Thyroid gland (tissue), 4 donors: Measurements from ENCODE around the gene TLE1. TPM values are rescaled to one million over a fixed set of nuclear protein-coding genes. Genes with fewer than 3 reads are reported as not detected.

Experiments used
- DNase-seq, 2 donors: peaks; one replicate each; pipeline ENCODE4 v3.0.0-alpha.2; 2019
- H3K27ac ChIP-seq, 3 donors: fragments of 200-600 bp; sonication (generic); 1 replicate in 2 of 3; 2 replicates in 1 of 3; pipeline ENCODE4 v1.5.1; 2016 to 2019; ENCODE audit warnings: mild to moderate bottlenecking in 1 of 3, moderate library complexity in 1 of 3
- H3K27me3 ChIP-seq: fragments of 200-600 bp; sonication (generic); one replicate; pipeline ENCODE4 v1.5.1; 2019
- H3K36me3 ChIP-seq, 2 donors: fragments of 200-600 bp; sonication (generic); one replicate each; pipeline ENCODE4 v1.5.1; 2016 to 2019
- H3K4me1 ChIP-seq, 2 donors: fragments of 200-600 bp; sonication (generic); one replicate each; pipeline ENCODE4 v1.5.1; 2017 to 2019
- H3K4me3 ChIP-seq, 3 donors: fragments of 200-600 bp; sonication (generic); replicated peaks in 1 of 3; 1 replicate in 2 of 3; 2 replicates in 1 of 3; pipeline ENCODE4 v1.5.1; 2016; ENCODE audit warnings: mild to moderate bottlenecking in 1 of 3
- H3K9me3 ChIP-seq: fragments of 200-600 bp; sonication (generic); one replicate; pipeline ENCODE4 v1.5.1; 2017
- CTCF ChIP-seq, 6 experiments: fragments of 200-600 bp in 3 of 6; fragments of 450-650 bp in 3 of 6; sonication (generic) in 3 of 6; IDR thresholded peaks; one replicate each; pipeline ENCODE4 v1.5.1; 2016 to 2019; ENCODE audit warnings: antibody characterized with exemption in 6 of 6, mild to moderate bottlenecking in 2 of 6, inconsistent platforms in 1 of 6, moderate library complexity in 1 of 6
- POLR2A ChIP-seq, 2 donors: fragments of 450-650 bp; IDR thresholded peaks; one replicate each; pipeline ENCODE4 v1.6.1; 2017; ENCODE audit warnings: antibody characterized with exemption in 2 of 2, mild to moderate bottlenecking in 2 of 2, moderate library complexity in 1 of 2
- WGBS, 2 donors: methylation state at CpG; one replicate each; pipeline ENCODE4 v1.1.5; 2017; 5-methylcytosine and 5-hydroxymethylcytosine counted together
- intact Hi-C: fragments of 100-400 bp; cut with DNase I; formaldehyde crosslinking; loops from one replicate; pipeline ENCODE4 v1.15.1; 2023
- total RNA-seq, 4 donors: library from RNA; depleted of rRNA; stranded (reverse); fragments of >200 nt; gene quantifications; one replicate each; pipeline ENCODE4 v1.2.3, GENCODE V29; 2016

TLE1 gene
- total RNA-seq, 4 donors from 2014 or later = 40.7 to 91.1 (median 58.4) TPM

- TF ChIP-seq CTCF (IDR thresholded peaks at IDR 0.05) = no peak
- TF ChIP-seq POLR2A (IDR thresholded peaks at IDR 0.05) = no peak
- intact Hi-C loops = no loop called here
- Histone ChIP-seq H3K36me3 (no peaks in the 10 kb centered on the region), H3K4me3 (no peak overlapping the region), H3K9me3 (no peaks in the 10 kb centered on the region), H3K27ac (no peak overlapping the region), H3K4me1 (peaks cover 4 to 17% of the 10 kb centered on the region in 2 donors), H3K27me3 (no peaks in the 10 kb centered on the region)
- DNase-seq = no peak
- WGBS, 2 donors = 96 to 99% methylated on average over 5 of the region's 5 CpGs
These were observed 60.5 kb downstream of the TLE1 start for GRCh38 chr9:81628897-81629296.

- no peak for DNase-seq
- 87 to 93% methylated on average over 3 of the region's 3 CpGs for WGBS, 2 donors
- Histone ChIP-seq H3K4me3 (no peak overlapping the region), H3K9me3 (no peaks in the 10 kb centered on the region), H3K4me1 (peaks cover 15 to 22% of the 10 kb centered on the region in 2 donors), H3K27me3 (no peaks in the 10 kb centered on the region), H3K27ac (peak overlapping the region; percentile 15 to 49 (median 31)), H3K36me3 (no peaks in the 10 kb centered on the region)
- intact Hi-C loops = no loop called here
- TF ChIP-seq POLR2A (IDR thresholded peaks at IDR 0.05) = no peak
- TF ChIP-seq CTCF (IDR thresholded peaks at IDR 0.05) = no peak
These were observed 61.9 kb downstream of the TLE1 start for GRCh38 chr9:81627481-81627880.

- Histone ChIP-seq H3K27ac (peak overlapping the region in 2 of 3 donors; percentile 31 to 49), H3K4me3 (no peak overlapping the region), H3K4me1 (peaks cover 25 to 32% of the 10 kb centered on the region in 2 donors), H3K9me3 (no peaks in the 10 kb centered on the region), H3K36me3 (no peaks in the 10 kb centered on the region), H3K27me3 (no peaks in the 10 kb centered on the region)
- DNase-seq = no peak
- TF ChIP-seq POLR2A (IDR thresholded peaks at IDR 0.05) (no peak), CTCF (IDR thresholded peaks at IDR 0.05) (no peak)
- intact Hi-C loops = no loop called here
- WGBS, 2 donors = 83 to 84% methylated on average over 4 of the region's 4 CpGs
These were observed 62.8 kb downstream of the TLE1 start for GRCh38 chr9:81626511-81626910.

- no peak overlapping the region for H3K4me3 ChIP-seq
- H3K27me3 ChIP-seq = no peaks in the 10 kb centered on the region
- TF ChIP-seq CTCF (IDR thresholded peaks at IDR 0.05) = no peak
- TF ChIP-seq POLR2A (IDR thresholded peaks at IDR 0.05) = no peak
- peaks cover 27 to 37% of the 10 kb centered on the region in 2 donors for H3K4me1 ChIP-seq
- intact Hi-C loops = no loop called here
- H3K36me3 ChIP-seq = no peaks in the 10 kb centered on the region
- H3K27ac ChIP-seq = no peak overlapping the region
- no peak for DNase-seq
- H3K9me3 ChIP-seq = no peaks in the 10 kb centered on the region
- WGBS, 2 donors = 91 to 93% methylated on average over 6 of the region's 6 CpGs
These were observed 63.4 kb downstream of the TLE1 start for GRCh38 chr9:81625969-81626368.

- DNase-seq = peak in 1 of 2 donors; percentile 40
- intact Hi-C loops = no loop called here
- TF ChIP-seq CTCF (IDR thresholded peaks at IDR 0.05) (no peak), POLR2A (IDR thresholded peaks at IDR 0.05) (no peak)
- H3K27me3 ChIP-seq = no peaks in the 10 kb centered on the region
- peaks cover 27 to 38% of the 10 kb centered on the region in 2 donors for H3K4me1 ChIP-seq
- no peak overlapping the region for H3K4me3 ChIP-seq
- no peaks in the 10 kb centered on the region for H3K9me3 ChIP-seq
- no peaks in the 10 kb centered on the region for H3K36me3 ChIP-seq
- peak overlapping the region; percentile 76 to 86 (median 83) for H3K27ac ChIP-seq
- whole genome bisulfite sequencing, 2 donors = 63 to 68% methylated on average over 3 of the region's 3 CpGs
These were observed 65.6 kb downstream of the TLE1 start for GRCh38 chr9:81623778-81624177.
